ENCODE results near the gene NAIF1. TPM values are rescaled to one million over a fixed set of nuclear protein-coding genes. Genes with fewer than 3 reads are reported as not detected.
A peak's percentile ranks its signal among the peaks of the same experiment; 100 is the strongest.
"Not testable (repeated sequence)": the region's sequence is repeated elsewhere in the genome, so short reads cannot be mapped to it uniquely, and the experiment has no call there.

Gene NAIF1
- total RNA-seq, 1 experiment from 2014 or later: 10.5 TPM

DNA sequence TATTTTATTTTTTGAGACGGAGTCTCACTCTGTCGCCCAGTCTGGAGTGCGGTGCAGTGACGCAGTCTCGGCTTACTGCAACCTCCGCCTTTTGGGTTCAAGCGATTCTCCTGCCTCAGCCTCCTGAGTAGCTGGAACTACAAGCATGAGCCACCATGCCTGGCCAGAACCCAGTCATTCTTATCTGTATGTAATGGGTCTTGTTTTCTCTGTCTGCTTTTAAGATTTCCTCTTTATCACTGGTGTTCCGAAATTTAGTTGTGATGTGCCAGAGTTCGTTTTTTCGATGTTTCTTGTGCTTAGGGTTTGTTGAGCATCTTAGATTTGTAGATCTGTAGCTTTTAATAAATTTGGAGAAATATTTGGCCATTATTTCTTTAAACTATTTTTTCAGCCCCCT, 20.1 kb upstream of the NAIF1 start:
- DNase-seq (ENCODE audit: low read depth): no peak

GRCh38 chr9:128085943-128086342, 18.8 kb upstream of the NAIF1 start:
- DNase-seq (ENCODE audit: low read depth): no peak

GRCh38 chr9:128084746-128085145, 17.6 kb upstream of the NAIF1 start:
- DNase-seq (ENCODE audit: low read depth): peak; percentile 36

- no peak for DNase-seq (ENCODE audit: low read depth)
Measured at GRCh38 chr9:128082151-128082550, 15.0 kb upstream of the NAIF1 start.

DNA sequence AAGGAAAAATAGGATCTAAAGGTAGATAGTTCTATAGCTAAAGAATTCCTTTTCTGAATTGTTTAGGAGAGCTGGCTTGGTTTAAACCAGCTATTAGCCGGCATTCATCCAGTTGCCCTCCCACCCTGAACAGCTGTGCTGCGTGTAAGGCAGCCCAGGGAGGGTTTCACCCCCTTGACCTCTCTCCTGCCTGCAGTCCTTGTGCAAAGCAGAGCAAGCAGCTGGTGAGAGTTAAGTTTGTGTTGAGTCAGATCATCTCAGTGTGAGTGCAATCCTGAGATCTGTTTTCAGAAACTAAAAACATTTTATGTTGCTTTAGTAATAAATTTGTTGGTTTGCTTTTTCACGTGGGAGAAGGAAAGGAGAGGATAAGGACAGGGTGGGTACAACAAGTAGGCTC, 13.9 kb upstream of the NAIF1 start:
- peak; percentile 50 for DNase-seq (ENCODE audit: low read depth)

DNA sequence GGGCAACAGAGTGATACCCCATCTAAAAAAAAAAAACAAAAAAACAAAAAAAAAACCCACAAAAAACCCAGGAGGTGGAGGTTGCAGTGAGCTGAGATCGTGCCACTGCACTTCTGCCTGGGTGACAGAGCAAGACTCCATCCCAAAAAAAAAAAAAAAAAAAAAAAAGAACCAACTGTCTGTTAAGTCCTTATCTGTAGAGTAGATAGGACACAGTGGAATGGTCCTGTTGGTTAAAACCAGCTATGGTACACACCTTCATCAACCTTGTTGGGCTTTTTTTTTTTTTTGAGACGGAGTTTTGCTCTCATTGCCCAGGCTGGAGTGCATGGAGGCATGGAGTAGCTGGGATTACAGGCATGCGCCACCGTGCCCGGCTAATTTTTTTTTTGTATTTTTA, 13.1 kb upstream of the NAIF1 start:
- no peak for DNase-seq (ENCODE audit: low read depth)

DNA sequence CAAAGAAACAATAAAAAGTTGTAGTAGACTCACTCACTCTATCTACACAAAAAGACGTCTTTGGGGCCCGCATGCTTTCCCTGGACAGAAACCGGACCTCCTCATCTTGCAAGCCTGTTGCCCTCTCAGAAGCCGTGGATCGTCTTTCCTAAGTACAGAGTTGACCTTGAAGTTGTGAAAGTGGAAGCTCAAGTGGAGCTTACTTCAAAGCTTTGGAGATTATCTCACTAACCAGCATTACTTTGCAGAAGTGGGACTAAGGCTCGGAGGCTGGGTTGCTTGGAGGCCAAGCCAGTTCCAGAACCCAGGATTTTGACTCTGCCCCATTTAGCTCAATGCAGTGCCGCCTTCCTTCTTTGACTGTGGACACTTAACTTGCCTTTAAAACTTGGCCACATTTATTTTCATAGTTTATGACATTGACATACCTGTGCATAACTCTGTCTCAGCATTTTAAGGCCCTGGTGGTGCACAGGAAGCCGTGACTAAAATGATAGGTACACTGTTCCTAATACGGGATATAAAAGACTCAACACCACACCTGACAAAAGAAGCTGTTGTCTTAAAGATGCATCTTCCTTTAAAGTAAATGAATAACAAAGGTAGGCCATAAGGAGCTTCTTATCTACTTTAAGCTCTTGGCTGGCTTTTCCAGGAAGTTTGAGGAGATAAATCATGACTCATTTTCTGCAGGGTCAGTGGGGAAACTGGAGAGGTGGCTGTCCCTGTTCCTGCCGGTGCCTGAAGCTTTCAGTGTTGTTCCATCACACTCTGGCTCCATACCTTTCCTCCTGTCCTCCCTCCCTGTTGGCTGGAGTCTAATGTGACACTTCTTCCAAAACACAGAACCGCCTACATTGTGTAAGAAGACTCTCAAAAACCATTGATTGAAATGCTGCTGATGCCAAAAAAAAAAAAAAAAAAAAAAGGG, 11.6 kb upstream of the NAIF1 start:
- DNase-seq (ENCODE audit: low read depth): peak; percentile 82

DNA sequence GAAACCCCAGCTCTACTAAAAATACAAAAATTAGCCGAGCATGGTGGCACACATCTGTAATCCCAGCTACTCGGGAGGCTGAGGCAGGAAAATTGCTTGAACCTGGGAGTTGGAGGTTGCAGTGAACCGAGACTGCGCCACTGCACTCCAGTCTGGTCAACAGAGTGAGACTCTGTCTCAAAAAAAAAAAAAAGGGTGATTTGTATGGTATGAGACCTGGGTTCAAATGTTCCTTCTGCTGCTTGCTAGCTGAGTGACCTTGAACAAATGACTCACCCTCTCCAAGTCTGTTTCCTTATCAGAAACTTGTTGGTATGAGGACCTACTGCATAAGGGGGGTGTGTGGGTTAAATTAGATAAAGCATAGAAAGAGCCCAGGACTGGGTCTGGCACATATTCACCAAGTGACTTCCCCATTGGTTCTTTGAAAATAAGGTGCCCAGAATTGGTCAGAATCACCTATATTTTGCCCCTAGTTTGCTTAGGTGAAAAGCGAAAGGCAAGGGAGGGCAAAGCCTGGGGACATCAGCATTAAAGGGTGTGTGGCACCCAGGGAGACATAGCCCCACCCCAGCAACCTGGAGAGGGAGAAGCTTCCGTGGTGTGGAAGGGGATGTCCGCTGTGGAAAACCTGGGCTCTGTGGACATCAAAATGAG, 10.9 kb upstream of the NAIF1 start:
- DNase-seq (ENCODE audit: low read depth): no peak

- DNase-seq (ENCODE audit: low read depth): no peak
Measured at GRCh38 chr9:128073253-128073886, 6.2 kb upstream of the NAIF1 start.

DNA sequence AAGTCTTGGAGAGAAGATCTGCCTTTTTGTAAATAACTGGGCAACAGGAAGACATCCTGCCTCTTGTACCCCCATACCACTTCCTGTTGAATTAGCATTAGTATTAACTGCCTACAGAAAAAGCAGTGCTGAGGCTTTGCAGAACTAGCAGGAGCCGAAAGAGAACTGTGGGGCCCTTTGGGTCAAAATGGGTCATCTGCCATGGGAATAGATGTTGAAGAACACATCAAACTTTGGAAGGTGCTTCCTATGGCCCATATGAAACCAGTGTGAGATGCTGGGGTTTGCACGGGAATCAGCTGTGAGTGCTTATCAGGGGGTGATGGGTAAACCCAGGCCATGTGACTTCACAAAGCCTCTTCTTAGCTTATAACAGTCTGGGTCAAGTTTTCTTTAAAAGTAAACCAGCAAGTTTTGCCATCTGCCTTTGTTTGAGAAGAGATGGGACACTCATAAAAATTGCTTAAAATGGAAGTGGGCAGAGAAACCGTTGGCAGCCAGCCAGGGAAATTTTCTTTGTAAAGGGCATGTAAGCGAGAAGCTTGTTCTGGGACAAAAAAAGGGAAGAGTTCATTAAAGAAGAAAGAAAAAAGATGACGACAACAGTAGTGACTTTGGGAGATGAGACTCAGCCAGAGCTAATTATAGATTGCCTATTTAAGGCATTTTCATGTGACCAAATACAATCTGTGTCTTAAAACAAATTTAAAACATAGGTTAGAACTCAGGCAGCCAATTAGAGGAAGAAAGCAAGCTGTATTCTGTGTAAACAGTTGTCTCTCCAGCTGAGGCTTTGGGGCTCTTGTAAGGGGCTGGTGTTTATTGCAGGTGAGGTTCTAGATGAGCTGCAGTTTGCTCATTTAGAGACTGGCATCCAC, 5.3 kb upstream of the NAIF1 start:
- DNase-seq (ENCODE audit: low read depth): peak; percentile 82

DNA sequence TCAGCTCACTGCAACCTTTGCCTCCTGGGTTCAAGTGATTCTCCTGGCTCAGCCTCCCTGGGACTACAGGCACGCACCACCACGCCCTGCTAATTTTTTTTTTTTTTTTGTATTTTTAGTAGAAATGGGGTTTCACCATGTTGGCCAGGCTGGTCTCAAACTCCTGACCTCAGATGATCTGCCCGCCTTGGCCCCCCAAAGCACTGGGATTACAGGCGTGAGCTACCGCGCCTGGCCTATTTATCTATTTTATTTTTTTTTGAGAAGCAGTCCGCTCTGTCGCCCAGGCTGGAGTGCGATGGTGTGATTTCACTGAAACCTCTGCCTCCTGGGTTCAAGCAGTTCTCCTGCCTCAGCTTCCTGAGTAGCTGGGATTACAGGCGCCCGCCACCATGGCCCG, 4.4 kb upstream of the NAIF1 start:
- DNase-seq (ENCODE audit: low read depth): not testable (repeated sequence)

DNA sequence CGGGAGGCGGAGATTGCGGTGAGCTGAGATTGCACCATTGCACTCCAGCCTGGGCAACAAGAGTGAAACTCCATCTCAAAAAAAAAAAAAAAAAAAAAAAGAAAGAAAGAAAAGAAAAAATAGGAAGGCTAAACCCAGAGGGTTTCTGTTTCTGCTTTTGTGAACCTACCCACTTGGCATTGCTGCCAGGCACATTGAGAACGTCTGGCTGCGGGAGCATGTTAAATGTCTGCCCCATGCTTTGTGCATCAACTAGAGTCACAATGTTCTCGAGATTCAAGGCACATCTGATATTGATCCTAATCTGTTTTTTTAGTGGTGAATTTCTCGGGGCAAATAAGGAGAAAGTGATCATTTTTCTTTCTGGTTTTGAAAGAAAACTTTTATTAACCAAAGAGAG, 3.8 kb upstream of the NAIF1 start:
- no peak for DNase-seq (ENCODE audit: low read depth)

GRCh38 chr9:128068386-128069205, 1.5 kb upstream of the NAIF1 start:
- DNase-seq (ENCODE audit: low read depth): peak; percentile 34

DNA sequence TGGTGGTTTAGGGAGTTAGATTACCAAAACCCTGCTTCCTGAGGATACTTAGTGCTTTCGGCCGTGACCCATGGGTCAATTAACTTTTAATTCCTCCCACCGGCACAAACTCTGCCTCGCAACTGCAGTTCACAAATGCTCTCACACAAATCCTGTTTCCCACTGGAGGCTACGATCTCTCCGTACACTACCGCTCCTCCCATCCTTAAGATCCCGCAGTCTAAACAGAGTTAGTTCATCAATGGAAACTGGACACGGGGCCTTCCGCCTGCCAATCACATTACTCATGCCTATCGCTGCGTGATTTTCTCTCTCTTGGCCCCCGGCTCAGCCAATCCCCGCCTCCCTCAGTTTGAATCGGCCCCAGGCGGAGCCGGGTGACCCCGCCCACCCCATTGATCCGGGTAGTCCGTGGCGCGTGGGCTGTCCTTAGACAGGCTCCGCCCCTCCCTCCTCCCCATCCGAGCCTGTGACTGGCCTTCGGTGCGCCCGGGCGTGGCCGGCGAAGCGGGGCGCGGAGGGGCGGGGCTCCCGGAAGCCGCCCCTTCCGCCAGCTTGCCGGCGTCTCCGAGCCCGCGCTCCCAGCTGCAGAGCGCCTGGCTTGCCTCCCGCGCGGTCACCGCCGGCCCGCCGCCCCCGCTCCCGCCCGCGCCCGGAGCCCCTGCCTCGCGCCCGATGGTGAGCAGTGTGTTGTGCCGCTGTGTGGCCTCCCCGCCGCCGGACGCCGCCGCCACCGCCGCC, 695 bp upstream of the NAIF1 start, which contains the start of gene SLC25A25:
Gene SLC25A25 (plus strand): TSS at position 588 of the 741 bp plus-strand sequence. CDS start 88 bp downstream, at position 676.
- DNase-seq (ENCODE audit: low read depth): peak; percentile 99

DNA sequence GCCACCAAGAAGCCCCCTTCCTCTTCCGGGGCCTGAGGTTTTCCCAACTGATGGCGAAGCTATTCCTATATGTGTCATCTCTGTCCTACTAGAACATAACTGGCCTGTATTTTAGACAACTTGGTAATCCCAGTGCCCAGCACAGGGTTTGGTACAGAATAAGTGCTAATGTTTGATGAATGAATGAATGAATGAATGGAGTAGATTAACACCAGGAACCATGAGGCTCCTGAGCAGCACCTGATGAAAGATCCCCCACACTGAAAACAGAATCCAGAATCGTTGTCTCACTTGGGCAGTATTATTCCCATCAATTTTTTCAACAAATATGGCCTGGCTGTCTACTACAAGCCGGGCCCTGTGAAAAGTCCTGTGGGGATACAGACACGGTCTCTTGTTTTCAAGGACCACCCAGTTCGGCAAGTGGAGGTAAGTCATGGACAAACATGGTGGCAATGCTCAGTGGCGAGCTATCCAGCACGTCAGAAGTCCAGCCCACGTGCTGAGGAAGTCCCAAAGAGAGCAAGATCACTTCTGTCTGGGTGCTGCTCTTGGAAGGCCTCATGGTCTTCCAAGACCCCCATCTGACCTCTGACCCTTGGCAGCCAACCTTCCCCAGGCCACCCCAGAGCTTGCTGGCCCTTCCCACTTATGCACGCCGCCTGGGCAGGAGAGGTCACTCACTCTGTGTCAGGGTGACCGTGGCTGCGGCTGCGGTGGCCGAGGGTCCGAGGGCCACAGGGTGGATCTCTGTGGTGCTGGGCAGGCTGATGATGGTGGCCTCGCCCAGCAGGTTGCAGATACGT, 1.0 kb downstream of the NAIF1 start:
- DNase-seq (ENCODE audit: low read depth): no peak

DNA sequence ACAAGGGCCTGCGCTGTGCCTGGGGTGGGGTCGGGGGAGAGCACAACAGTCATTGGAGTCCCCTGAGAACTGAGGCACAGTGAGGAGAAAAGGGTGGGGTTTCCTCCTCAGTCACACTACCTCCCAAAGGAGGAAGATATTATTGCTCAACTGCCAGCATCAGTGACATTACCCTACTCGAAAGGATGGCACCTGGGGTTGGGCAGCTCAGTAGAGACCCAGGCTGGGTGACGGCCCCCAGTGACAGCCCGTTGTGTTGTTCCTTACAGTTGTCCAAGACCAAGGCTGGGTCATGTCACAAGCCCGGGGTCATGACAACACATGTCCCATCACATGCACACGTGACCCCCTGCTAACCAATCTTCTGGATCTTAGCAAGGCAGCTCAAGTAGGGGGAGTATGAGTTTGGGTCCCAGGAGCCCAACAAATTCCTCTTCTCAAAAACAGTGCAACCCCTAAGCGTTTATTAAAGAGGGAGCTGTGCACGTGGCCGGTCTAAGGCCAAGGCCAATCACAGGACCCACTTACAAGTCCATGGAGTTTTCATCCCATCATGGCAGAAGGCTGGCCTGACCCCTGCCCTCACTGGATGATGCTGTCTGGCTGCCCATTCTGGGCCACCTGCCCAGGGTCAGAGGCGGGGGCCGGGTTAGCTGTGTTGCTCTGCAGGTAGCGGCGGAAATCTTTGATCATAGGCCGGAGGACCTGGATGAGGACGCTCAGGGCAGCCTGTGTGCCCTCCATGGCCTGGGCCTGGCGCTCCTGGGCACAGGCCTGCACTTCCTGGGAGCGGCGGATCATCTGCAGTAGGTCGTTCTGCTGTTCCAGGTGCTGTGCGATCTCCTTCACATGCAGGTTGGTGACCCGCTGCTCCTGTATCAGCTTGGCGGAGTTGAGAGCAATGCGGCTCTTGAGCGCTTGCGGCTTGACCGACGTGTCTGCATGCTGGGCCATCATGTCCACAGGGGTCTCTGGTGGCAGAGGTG, 4.0 kb downstream of the NAIF1 start:
- DNase-seq (ENCODE audit: low read depth): no peak

- no peak for DNase-seq (ENCODE audit: low read depth)
Measured at GRCh38 chr9:128062279-128062678, 4.8 kb downstream of the NAIF1 start.
